Activated T-helper 9 cell treated with anti-CD3 and anti-CD28 coated beads, Interleukin-2, amount 50 U/mL, for 16 hours (primary cell): Measurements from ENCODE around the gene RNPC3.
"Not testable (repeated sequence)": the region's sequence is repeated elsewhere in the genome, so short reads cannot be mapped to it uniquely, and the experiment has no call there.

ENCODE experiments used
- DNase-seq: peaks from one replicate; pipeline ENCODE4 v3.0.0-alpha.2; 2020; ENCODE audit warnings: low read depth

The RNPC3 gene

DNA sequence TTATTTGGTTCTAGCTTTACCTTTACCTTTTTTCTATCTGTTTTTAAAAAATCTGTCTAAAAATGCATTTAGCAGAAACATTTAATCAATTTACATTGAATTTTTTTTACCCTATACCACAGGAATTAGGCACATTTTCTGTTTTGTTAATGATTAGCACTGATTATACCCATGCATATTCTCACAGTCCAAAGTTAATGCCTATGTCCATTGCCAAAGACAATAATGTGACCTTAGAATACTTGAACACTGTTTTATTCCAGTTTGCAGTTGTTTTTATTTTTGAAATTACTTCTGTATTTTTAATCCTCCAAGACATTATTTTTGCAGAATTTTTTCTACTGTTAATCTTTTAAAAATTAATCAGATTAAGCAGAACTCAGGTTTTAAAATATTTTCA is 34.9 kb downstream of the RNPC3 start:
- DNase-seq = no peak

DNA sequence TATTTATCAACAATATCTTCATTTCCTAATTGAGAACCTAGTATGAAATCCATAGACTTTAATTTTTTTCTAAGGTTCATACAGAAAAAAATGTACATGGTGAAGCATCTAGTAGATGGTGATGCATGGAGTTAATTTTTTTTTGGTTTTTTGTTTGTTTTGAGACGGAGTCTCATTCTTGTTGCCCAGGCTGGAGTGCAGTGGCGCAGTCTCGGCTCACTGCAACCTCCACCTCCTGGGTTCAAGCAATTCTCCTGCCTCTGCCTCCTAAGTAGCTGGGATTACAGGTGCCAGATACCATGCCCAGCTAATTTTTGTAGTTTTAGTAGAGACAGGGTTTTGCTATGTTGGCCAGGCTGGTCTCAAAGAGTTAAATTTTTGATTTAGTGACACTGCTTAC is 35.6 kb downstream of the RNPC3 start:
- not testable (repeated sequence) for DNase-seq

DNA sequence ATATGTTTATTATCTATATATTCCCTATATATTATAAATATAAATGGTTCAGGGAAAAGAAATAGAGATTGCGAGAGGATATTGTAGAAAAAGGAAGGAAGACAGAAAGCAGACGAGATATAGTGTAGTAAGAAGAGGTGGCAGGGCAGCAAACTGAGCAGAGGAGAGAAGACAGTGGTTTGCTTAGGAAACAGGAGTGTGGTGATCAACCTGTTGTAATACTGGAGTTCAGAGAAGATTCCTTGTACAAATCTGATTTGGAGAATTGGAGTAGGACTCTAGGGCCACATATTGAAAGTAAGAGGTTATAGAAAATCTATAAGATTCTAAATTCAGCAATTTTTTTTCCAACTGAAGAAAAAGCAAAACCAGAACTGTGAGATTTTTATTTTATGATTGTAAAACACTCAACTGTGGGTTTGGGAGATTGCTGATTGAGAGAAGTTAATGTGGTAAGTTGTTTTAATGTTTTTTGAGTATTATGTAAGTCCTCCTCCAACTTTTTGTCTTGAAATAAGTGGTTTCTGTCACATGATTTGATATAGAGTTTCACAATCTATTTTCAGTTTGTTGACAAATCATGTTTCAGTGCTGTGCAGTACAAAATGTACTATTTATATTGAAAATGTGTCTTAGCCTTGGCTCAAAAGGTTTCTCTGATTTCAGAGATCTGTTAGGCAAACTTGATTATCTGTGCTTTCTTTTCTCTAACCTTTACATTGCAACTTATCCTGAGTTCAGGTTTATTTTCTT is 36.3 kb downstream of the RNPC3 start:
- no peak for DNase-seq

DNA sequence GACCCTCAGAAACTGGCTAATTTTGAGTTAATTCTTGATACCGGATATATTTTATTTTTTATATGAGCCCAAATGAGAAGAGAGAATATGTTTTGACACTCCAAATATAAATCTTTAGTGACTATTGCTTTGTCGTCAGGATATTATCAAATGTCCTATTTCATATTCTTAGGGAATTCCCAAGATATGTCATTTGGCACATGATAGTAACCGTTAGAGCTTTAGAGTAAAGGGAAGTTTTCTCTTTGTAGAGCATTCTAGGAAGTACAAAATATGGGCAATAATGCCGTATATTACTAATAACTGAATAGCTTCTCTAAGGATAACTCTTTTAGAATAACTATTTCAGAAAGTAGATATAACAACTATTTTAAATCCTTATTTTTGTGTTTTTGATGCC is 37.6 kb downstream of the RNPC3 start:
- DNase-seq = no peak

DNA sequence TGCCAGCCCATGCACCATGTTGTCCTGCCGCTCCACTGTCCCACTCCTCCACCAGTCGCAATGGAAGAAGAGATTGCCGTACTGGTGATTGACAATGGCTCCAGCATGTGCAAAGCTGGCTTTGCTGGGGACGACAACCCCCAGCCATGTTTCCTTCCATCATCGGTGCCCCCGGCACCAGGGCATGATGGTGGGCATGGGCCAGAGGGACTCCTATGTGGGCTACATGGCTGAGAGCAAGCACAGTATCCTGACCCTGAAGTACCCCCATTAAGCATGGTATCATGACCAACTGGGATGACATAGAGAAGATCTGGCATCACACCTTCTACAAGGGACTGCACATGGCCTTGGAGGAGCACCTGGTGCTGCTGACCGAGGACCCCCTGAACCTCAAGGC is 44.0 kb downstream of the RNPC3 start:
- no peak for DNase-seq

DNA sequence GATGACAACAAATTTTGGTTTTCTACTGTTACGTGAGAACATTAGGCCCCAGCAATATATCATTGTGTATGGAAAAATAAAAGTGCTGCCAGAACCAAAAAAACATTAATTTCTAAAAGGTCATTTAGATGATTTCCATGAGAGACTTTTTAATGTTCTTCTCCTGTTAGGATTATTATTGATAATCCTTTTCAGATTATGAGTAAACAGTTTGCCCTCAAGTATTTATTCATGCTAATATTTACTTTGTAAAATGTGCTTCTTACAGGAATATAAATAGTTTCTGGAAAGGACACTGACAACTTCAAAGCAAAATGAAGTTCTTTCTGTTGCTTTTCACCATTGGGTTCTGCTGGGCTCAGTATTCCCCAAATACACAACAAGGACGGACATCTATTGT is 45.8 kb downstream of the RNPC3 start, which contains the start of gene AMY2B:
TSS of gene AMY2B (plus strand) at position 301 of the 400 bp plus-strand sequence. CDS start at position 315, 14 bp downstream.
- not testable (repeated sequence) for DNase-seq

DNA sequence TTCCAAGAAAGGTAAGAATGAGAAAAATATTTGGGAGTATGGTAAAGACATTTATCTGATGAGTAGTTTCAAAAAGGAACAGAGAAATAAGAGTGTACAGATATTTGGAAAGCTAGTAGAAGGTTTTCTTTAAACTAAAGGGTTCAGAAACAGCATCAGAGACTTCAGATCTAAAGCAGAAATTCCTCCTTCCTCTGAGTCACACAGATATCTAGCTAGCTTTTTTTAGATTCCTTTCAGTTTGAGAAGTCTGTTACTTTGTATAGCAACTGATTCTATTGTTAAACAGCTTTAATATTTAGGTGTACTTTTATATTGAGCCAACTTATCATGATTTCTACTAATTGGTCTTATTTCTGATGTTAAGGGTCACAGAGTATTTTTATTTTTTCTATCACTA is 50.6 kb downstream of the RNPC3 start:
- DNase-seq = no peak

DNA sequence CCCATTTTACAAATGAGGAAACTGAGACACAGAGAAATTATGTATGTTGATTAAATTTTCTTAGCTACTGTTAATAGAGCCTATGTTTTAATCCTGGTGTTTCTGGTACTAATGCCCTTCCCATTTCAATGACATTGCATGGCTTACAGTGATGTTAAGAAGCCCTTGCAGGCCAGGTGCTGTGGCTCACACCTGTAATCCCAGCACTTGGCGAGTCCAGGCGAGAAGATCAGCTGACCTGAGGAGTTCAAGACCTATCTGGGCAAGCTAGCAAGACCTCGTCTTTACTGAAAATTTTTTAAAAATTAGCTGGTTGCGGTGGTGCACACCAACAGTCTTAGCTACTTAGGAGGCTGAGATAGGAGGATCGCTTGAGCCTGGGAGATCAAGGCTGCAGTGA is 51.3 kb downstream of the RNPC3 start:
- not testable (repeated sequence) for DNase-seq

DNA sequence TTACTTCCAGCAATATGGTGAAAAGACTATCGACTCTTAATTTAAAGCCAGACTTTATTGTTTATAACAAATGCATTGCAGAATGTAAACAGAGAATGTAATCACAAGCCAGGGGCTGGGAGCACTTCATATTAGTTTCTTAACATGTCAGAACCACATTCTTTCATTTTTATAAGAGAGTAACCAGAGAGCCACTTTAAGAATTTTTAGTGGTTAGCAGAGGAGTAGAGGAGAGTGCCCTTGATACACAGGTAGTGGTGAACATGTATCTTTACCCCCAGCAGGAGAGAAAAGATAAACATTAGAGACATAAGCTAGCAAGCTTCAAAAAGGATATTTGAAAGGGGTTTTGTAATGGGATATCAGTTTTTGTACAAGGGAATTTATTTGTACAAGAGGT is 57.0 kb downstream of the RNPC3 start:
- DNase-seq = no peak

DNA sequence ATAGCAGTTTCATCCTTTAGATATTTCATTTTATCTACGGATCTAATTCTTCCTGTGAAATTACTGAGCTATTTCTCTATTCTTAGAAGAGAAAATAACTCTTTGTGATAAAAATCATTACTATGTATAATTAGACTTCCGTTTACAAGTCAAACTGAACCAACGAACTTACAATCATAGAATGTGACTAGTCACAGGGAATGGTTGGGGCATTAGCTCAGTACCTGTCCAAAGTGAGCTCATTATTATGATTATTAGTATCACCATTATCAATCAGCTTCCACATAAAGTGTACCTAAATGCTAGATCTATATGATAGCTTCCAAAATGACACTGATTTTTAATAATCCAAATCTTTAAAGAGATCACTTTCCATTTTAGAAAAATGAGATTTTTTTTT is 58.4 kb downstream of the RNPC3 start:
- no peak for DNase-seq

DNA sequence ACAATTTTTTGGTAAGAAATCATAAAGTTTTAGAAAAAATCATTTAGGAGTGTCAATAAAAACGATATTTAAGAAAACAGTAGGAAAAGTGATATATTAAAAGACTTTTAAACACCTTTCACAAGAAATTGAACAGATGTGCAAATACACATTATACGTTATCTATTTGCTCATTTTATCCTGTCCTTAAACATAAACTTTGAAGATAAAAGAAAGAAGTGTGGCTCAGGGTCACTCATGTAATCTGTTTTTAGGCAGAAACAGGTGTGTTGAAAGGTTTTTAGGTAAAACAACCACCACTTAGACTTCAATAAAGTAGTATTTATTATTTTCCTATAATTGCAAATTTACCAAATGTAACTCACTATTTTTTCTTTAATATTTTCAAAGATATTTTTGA is 59.0 kb downstream of the RNPC3 start:
- DNase-seq = no peak

DNA sequence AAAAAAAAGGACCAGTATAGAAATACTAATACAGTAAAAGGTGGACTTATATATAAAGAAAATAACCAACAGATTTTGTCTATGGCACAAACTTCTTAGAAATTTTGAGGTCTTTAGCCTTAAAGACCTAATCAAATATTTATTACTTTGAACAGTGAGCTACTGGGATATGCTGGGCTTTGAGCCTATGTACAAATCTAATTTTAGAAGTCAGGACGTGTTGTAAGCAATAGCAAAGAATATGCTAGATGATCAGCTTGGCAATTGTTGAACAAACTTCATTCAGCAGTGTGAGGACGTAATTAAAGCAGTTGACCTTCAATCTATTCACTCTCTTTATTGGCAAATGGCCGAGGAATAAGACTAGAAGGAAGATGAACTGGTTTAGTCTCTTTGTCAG is 77.2 kb downstream of the RNPC3 start:
- DNase-seq = not testable (repeated sequence)
